Measurements from ENCODE around the gene PRIM1. TPM values are rescaled to one million over a fixed set of nuclear protein-coding genes. Genes with fewer than 3 reads are reported as not detected.
"Not testable (repeated sequence)": the region's sequence is repeated elsewhere in the genome, so short reads cannot be mapped to it uniquely, and the experiment has no call there.

PRIM1 gene
- total RNA-seq, 1 experiment from 2014 or later, result 25.1 TPM

DNA sequence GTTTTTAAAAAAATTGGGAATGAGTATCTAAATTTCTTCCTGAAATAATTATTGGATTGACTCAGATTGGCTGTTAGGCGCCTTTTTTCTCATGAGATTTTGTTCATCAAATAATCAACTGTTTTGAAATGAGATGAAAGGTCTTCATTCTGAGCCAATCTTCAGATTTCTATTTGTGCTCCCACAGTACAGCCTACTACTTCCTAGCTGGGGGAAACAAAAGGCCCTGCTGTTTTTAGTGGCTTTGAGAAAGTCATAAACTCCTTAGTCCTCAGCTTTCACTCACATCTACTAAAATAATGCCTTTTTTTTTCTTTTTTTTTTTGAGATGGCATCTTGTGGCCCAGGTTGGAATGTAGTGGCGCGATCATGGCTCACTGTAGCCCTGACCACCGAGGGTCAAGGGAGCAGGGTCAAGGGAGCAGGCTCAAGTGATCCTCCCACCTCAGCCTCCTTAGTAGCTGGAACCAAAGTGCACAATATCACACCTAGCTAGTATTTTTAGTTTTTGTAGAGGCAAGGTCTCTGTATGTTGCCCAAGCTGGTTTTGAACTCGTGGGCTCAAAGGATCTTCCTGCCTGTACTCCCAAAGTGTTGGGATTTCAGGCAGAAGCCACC is 42.3 kb downstream of the PRIM1 start:
- Histone ChIP-seq H3K27me3 (no peaks in the 10 kb centered on the region), H3K4me3 (no peak overlapping the region)

GRCh38 chr12:56704522-56704921 is 47.6 kb downstream of the PRIM1 start:
- not testable (repeated sequence) for H3K9me3 ChIP-seq, H3K36me3 ChIP-seq, H3K27me3 ChIP-seq, H3K4me3 ChIP-seq, DNase-seq

More for the DNA sequence above, 42.3 kb downstream of the PRIM1 start:
- DNase-seq, result no peak
- H3K9me3 ChIP-seq, result no peaks in the 10 kb centered on the region
- peaks cover 36% of the 10 kb centered on the region for H3K36me3 ChIP-seq

- Histone ChIP-seq H3K27me3 (no peaks in the 10 kb centered on the region), H3K36me3 (no peaks in the 10 kb centered on the region), H3K9me3 (no peaks in the 10 kb centered on the region), H3K4me3 (no peak overlapping the region)
- no peak for DNase-seq
Observed at GRCh38 chr12:56699020-56699661, 53.0 kb downstream of the PRIM1 start.

DNA sequence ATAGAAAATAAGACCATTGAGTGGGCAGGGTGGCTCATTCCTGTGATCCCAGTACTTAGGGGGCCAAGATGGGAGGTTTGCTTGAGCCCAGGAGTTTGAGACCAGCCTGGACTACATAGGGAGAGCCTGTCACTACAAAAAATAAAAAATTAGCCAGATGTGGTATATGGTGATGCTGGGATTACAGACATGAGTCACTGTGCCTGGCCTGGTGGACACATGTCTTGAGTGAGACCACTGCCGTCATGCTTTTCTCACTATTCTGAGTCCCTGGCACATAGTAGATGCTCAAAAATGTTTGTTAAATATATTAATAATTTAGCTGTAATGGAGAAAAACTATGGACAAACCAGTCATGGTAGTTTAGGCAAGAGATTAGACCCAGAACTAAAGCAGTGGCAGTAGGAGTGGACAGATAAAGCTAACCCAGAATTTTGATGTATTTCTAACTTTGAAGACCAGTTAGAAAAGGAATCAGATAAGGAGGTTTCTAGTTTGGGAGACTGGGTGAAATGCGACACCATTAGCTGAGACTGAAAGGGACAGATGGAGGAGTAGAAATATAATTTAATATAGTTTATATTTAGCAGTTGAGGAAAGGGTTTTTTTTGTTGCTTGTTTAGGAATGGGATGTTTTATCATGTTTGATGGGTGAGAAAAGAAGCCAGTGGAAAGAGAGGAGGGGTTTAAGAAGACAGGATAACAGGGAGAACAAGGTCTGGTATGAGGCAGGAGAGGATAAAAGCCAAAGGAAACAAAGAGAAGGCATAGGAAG is 56.6 kb downstream of the PRIM1 start:
- H3K36me3 ChIP-seq, result no peaks in the 10 kb centered on the region
- no peaks in the 10 kb centered on the region for H3K27me3 ChIP-seq
- no peak overlapping the region for H3K4me3 ChIP-seq
- DNase-seq, result no peak
- no peaks in the 10 kb centered on the region for H3K9me3 ChIP-seq

DNA sequence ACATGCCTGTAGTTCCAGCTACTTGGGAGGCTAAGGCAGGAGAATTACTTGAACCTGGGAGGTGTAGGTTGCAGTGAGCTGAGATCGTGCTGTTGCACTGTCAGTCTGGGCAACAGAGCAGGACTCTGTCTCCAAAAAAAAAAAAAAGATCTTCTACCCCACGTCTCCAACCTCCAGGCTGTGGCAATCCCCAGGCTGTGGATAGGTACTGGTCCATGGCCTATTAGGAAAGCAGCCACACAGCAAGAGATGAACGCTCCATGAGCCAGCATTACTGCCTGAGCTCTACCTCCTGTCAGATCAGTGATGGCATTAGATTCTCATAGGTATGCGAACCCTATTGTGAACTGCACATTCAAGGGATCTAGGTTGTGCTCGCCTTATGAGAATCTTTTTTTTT is 58.0 kb downstream of the PRIM1 start:
- DNase-seq, result no peak
- H3K9me3 ChIP-seq, result no peaks in the 10 kb centered on the region
- no peak overlapping the region for H3K4me3 ChIP-seq
- no peaks in the 10 kb centered on the region for H3K27me3 ChIP-seq
- H3K36me3 ChIP-seq, result no peaks in the 10 kb centered on the region

DNA sequence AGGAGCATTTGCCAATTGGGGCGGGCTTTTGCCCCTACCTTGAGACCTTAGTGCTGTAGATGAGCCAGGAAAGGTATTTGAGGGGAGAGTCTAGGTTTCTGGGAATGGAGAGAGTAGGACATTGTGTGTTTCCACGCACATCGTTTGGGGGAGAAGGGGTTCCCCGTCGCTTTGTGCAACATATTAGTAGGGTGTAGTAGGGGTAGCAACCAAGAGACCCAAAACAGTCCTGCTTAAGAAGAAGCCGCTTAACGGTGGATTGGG is 63.3 kb downstream of the PRIM1 start:
- H3K27me3 ChIP-seq, result no peaks in the 10 kb centered on the region
- no peaks in the 10 kb centered on the region for H3K9me3 ChIP-seq
- no peak for DNase-seq
- peaks cover 35% of the 10 kb centered on the region for H3K36me3 ChIP-seq
- peak overlapping the region; percentile 96 for H3K4me3 ChIP-seq

DNA sequence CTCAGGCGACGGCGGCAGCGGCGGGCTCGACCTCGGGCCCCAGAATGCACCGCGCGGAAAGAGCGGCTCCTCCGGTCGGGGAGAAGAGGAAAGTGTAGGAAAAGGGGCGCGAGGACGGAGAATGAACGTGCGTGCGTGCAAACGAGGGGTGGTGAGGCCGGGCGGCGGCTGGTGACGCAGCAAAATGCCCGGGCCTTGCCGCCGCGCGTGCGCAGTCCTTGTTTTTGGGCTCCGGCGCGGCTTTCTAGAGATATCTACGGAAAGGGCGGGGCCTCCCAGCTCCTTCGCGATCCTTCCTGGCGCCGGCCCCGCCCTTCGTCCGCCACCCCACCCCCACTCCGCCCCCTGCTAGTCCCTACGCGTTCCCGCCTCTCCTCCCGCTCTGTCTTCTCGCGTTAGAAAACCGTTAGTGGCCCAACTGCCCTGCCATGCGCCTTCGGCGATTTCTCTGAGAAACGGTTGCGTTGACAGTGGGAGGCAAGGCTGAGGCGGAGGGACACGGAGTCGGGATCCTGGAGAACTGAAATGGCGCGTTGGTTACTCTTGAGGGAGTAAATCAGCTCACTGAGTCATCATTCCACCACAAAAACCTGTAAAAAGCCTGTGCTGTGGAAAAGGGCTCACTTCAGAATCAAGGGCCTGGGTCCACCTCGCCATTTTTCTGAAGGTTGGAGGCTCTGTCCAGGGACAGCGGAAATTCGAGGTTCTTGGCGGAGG is 63.8 kb downstream of the PRIM1 start, which contains the start of gene PTGES3:
TSS of gene PTGES3 (minus strand) at position 156 of the 717 bp plus-strand sequence. CDS start 285 bp downstream, outside the sequence.
- Histone ChIP-seq H3K27me3 (no peaks in the 10 kb centered on the region), H3K4me3 (peak within 1 kb of the TSS; percentile 96), H3K9me3 (no peaks in the 10 kb centered on the region), H3K36me3 (peaks cover 35% of the 10 kb centered on the region)
- peak; percentile 97 for DNase-seq

DNA sequence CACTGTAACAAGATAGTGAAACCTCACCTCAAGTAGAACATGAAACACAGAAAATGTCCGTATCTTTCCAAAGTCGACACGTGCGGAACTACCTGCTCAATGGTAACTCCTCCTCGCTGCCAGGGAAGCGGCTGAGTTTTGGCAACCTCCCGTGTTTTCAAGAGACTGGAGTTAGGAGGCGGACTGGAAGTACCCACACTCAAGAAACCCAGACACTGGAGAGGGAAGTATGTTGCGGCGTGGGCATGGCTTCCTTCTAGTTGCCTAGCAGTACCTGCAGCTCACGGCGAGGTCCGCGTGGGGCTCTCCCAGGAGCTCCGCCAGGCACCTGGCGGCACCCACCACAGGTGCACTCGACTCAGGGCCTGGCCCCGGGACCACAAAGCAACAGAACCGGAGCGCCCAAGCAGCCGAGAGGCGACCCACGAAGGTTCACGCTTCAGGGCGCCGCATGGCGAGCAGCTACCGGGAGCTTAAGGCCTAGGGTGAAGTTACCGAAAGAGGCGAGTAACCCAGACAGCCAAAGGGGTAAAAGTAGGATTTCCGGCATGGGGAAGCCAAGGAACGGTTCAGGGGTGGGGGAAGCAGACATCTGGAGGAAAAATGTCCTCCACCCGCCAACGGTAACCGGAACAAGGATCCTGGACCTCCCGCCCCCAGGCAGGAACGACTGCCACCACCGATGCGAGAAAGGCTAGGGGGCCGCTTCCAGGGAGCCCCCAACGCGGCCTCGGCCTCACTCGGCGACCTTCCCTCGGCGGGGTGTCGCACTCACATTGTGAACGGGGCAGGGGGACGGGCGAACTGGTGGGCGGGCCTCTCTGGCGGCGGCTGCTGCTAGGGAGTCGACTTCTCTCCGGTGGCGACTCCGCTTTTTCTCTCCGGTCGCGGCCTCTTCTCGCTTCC is 64.6 kb downstream of the PRIM1 start:
- peak overlapping the region; percentile 96 for H3K4me3 ChIP-seq
- no peaks in the 10 kb centered on the region for H3K27me3 ChIP-seq
- H3K36me3 ChIP-seq, result peaks cover 41% of the 10 kb centered on the region
- DNase-seq, result peak; percentile 40
- no peaks in the 10 kb centered on the region for H3K9me3 ChIP-seq

GRCh38 chr12:56684745-56685359 is 67.3 kb downstream of the PRIM1 start:
- Histone ChIP-seq H3K4me3 (peak overlapping the region; percentile 96), H3K36me3 (peaks cover 60% of the 10 kb centered on the region), H3K27me3 (no peaks in the 10 kb centered on the region), H3K9me3 (no peaks in the 10 kb centered on the region)
- DNase-seq, result no peak

- peaks cover 78% of the 10 kb centered on the region for H3K36me3 ChIP-seq
- DNase-seq, result no peak
- no peaks in the 10 kb centered on the region for H3K9me3 ChIP-seq
- no peak overlapping the region for H3K4me3 ChIP-seq
- no peaks in the 10 kb centered on the region for H3K27me3 ChIP-seq
Observed at GRCh38 chr12:56682323-56682722, 69.8 kb downstream of the PRIM1 start.

Other genes with a start within 250 kb of the PRIM1 start
- 3.8 and 4.4 TPM in 2 replicates for gene RBMS2, start 230.5 kb downstream of the PRIM1 start, total RNA-seq (2014; rRNA removed; shearing (Covaris generic); ENCODE audit: low replicate concordance)
- gene BAZ2A, start 122.0 kb downstream of the PRIM1 start, total RNA-seq (2014; rRNA removed; shearing (Covaris generic); ENCODE audit: low replicate concordance), result 2.4 and 7.6 TPM in 2 replicates
- gene ATP5F1B, start 106.3 kb downstream of the PRIM1 start, total RNA-seq (2014; rRNA removed; shearing (Covaris generic); ENCODE audit: low replicate concordance), result 202 and 245 TPM in 2 replicates
- 52.8 and 98.9 TPM in 2 replicates for gene PTGES3, start 64.0 kb downstream of the PRIM1 start, total RNA-seq (2014; rRNA removed; shearing (Covaris generic); ENCODE audit: low replicate concordance)
- gene NACA, start 27.0 kb downstream of the PRIM1 start, total RNA-seq (2014; rRNA removed; shearing (Covaris generic); ENCODE audit: low replicate concordance), result 1,715 and 2,709 TPM in 2 replicates
- gene HSD17B6, start 11.0 kb upstream of the PRIM1 start, total RNA-seq (2014; rRNA removed; shearing (Covaris generic); ENCODE audit: low replicate concordance), result 0.44 and 3.0 TPM in 2 replicates
- gene SDR9C7, start 182.1 kb upstream of the PRIM1 start, total RNA-seq (2014; rRNA removed; shearing (Covaris generic); ENCODE audit: low replicate concordance), result not detected in 2 replicates
- not detected in 2 replicates for gene RDH16, start 205.3 kb upstream of the PRIM1 start, total RNA-seq (2014; rRNA removed; shearing (Covaris generic); ENCODE audit: low replicate concordance)